Measurements from ENCODE around the gene SGCD.

DNA sequence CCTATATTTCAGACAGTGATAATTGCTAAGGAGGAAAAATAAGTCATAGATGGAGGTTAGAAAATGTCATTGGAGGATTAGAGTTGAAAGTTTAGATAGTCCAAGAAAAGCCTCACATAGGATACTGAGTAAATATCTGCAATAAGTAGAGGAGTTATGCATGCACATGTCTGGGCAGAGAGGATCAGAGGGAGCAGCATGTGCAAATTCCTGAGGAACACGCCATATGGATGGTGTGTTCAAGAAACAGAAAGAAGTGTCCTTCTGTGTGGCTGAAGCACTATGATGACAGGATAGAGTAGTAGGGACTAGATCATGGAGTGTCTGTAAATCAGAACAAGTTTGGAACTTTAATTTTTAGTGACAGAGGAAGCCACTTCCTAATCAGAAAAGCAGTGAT is 52.2 kb downstream of the SGCD start:
- TF ChIP-seq, protein P1, sequence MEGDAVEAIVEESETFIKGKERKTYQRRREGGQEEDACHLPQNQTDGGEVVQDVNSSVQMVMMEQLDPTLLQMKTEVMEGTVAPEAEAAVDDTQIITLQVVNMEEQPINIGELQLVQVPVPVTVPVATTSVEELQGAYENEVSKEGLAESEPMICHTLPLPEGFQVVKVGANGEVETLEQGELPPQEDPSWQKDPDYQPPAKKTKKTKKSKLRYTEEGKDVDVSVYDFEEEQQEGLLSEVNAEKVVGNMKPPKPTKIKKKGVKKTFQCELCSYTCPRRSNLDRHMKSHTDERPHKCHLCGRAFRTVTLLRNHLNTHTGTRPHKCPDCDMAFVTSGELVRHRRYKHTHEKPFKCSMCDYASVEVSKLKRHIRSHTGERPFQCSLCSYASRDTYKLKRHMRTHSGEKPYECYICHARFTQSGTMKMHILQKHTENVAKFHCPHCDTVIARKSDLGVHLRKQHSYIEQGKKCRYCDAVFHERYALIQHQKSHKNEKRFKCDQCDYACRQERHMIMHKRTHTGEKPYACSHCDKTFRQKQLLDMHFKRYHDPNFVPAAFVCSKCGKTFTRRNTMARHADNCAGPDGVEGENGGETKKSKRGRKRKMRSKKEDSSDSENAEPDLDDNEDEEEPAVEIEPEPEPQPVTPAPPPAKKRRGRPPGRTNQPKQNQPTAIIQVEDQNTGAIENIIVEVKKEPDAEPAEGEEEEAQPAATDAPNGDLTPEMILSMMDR (IDR thresholded peaks at IDR 0.05) = no peak
- TF ChIP-seq POLR2A (IDR thresholded peaks at IDR 0.05) = no peak
